ENCODE results near the gene NEURL1B. TPM values are rescaled to one million over a fixed set of nuclear protein-coding genes. Genes with fewer than 3 reads are reported as not detected.

NEURL1B gene
- total and polyA plus RNA-seq, 10 donors, result 0.26 to 2.5 (median 1.2) TPM

DNA sequence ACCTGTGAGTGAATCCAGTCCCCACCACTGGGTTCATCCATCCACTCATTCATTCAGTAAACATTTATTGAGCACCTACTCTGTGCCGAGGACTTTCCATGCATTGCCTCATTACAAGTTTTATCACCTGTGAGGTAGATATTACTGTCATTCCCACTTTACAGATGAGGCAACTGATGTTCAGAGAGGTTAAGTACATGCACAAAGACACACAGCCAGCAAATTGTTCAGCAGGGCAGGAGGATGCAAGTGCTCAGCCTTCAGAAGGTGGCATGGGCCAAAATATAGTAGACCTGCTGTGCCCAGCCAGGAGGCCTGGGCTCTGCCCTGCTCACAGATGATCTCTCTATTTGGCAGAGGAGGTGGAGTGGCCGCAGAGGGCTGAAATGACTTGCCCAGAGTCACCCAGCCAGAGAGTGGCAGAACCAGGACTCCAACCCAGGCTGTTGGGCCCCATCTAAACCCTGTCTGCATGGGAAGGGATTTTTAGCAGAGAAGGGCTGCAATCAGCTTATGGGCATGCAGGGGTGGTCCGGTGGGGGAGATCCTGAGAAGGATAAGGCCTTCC lies 7.6 kb upstream of the NEURL1B start:
- Histone ChIP-seq H3K27me3 (replicated peaks in 1 of 7) (peaks cover 0 to 42% (median 9%) of the 10 kb centered on the region in 7 donors), H3K27ac (no peak overlapping the region), H3K36me3 (no peaks in the 10 kb centered on the region), H3K9me3 (no peaks in the 10 kb centered on the region), H3K4me1 (no peaks in the 10 kb centered on the region), H3K4me3 (no peak overlapping the region)
- no peak for DNase-seq
- 82 to 94% (median 88%) methylated on average over 3 of the region's 3 CpGs for WGBS, 5 donors
- intact Hi-C loops (cut with DNase I; ENCODE audit: low total_unique reads), result no loop called here
- no peak for TF ChIP-seq POLR2A (IDR thresholded peaks at IDR 0.05)
- no peak for TF ChIP-seq POLR2AphosphoS5 (IDR thresholded peaks at IDR 0.05)
- TF ChIP-seq, protein P1, sequence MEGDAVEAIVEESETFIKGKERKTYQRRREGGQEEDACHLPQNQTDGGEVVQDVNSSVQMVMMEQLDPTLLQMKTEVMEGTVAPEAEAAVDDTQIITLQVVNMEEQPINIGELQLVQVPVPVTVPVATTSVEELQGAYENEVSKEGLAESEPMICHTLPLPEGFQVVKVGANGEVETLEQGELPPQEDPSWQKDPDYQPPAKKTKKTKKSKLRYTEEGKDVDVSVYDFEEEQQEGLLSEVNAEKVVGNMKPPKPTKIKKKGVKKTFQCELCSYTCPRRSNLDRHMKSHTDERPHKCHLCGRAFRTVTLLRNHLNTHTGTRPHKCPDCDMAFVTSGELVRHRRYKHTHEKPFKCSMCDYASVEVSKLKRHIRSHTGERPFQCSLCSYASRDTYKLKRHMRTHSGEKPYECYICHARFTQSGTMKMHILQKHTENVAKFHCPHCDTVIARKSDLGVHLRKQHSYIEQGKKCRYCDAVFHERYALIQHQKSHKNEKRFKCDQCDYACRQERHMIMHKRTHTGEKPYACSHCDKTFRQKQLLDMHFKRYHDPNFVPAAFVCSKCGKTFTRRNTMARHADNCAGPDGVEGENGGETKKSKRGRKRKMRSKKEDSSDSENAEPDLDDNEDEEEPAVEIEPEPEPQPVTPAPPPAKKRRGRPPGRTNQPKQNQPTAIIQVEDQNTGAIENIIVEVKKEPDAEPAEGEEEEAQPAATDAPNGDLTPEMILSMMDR (IDR thresholded peaks at IDR 0.05 in 8 of 11, conservative IDR thresholded peaks at IDR 0.05 in 3 of 11), result no peak

DNA sequence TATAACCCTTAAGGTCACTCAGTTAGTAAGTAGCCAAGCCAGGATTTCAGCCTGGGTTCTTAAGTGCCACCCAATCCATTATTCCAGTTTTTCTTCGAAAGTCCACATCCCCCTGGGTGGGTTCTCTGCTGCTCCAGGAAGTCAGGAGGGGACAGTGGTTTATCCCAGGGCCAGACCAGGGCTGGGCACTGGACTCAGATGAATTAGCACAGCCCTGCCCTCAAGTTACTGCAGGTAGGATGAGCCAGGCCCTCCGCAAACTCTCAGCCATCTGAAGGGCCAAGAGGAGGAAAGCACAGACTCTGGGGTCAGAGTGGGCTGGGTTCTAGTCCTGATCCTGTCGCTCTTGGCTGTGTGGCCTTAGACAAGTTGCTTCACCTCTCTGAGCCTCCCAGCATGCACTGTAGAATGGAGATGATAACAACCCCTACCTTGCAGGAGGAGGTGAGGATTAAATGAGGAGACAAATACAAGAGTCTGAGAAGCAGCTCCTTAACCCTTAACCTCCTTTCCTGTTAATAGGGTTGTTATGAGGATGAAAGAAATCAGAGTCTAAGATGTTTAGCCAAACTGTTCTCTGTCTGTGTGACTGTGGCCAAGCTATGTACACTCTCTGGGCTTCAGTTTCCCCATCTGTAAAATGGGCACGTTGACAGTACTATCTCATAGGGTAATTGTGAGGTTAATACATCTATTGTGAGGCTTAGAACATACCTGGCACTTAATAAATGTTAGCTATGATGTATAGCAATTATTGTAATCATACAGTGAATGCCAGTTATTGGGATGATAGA lies 6.8 kb upstream of the NEURL1B start:
- intact Hi-C loops (cut with DNase I; ENCODE audit: low total_unique reads), result no loop called here
- Histone ChIP-seq H3K36me3 (no peaks in the 10 kb centered on the region), H3K4me1 (no peaks in the 10 kb centered on the region), H3K9me3 (no peaks in the 10 kb centered on the region), H3K27ac (no peak overlapping the region), H3K4me3 (no peak overlapping the region), H3K27me3 (replicated peaks in 1 of 7) (peaks cover 0 to 50% (median 12%) of the 10 kb centered on the region in 7 donors)
- TF ChIP-seq POLR2AphosphoS5 (IDR thresholded peaks at IDR 0.05) (no peak), POLR2A (IDR thresholded peaks at IDR 0.05) (no peak)
- TF ChIP-seq, protein P1 (IDR thresholded peaks at IDR 0.05 in 8 of 11, conservative IDR thresholded peaks at IDR 0.05 in 3 of 11), result no peak
- 80 to 94% (median 88%) methylated on average over 4 of the region's 4 CpGs for WGBS, 5 donors
- DNase-seq, result no peak

DNA sequence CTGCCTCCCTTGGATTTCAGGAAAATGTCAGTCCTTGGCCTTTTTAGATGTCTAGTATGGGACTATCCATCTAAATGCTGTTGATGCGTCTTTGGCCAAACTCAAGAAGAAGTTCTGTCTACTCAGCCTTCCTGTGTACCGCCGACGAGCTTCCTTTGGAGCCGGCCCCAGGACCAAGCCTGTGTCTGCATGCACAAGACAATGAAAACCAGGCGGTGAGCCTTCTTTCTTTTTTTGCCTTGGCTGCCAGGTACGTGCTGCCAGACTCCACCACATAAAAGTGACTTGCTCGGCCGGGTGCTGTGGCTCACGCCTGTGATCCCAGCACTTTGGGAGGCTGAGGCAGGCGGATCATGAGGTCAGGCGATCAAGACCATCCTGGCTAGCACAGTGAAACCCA lies 6.0 kb upstream of the NEURL1B start:
- no peak for DNase-seq
- no peaks in the 10 kb centered on the region for H3K36me3 ChIP-seq
- no peaks in the 10 kb centered on the region for H3K9me3 ChIP-seq
- H3K4me1 ChIP-seq, result peaks cover 0 to 2% (median 0%) of the 10 kb centered on the region in 6 donors
- 83 to 90% (median 88%) methylated on average over 12 of the region's 12 CpGs for WGBS, 5 donors
- TF ChIP-seq POLR2A (IDR thresholded peaks at IDR 0.05), result no peak
- TF ChIP-seq, protein P1 (IDR thresholded peaks at IDR 0.05 in 8 of 11, conservative IDR thresholded peaks at IDR 0.05 in 3 of 11), result no peak
- no peak for TF ChIP-seq POLR2AphosphoS5 (IDR thresholded peaks at IDR 0.05)
- H3K27ac ChIP-seq, result no peak overlapping the region
- H3K4me3 ChIP-seq, result no peak overlapping the region
- peaks cover 0 to 57% (median 15%) of the 10 kb centered on the region in 7 donors for H3K27me3 ChIP-seq (replicated peaks in 1 of 7)
- intact Hi-C loops (cut with DNase I; ENCODE audit: low total_unique reads), result no loop called here

Data from spleen (tissue), 11 donors.